CD8-positive, alpha-beta memory T cell (primary cell): ENCODE results near the gene CIB4. TPM values are rescaled to one million over a fixed set of nuclear protein-coding genes. Genes with fewer than 3 reads are reported as not detected.

Source experiments
- CTCF ChIA-PET: fragments of 350-600 bp; sonication (Branson Sonifier 250); formaldehyde crosslinking; loops from one replicate; lab custom pipeline; 2021; ENCODE audit warnings: antibody characterized with exemption; lab: Charles Lee
- POLR2A ChIA-PET: fragments of 350-600 bp; sonication (Branson Sonifier 250); formaldehyde crosslinking; loops from one replicate; lab custom pipeline; 2021; ENCODE audit warnings: antibody characterized with exemption; lab: Charles Lee
- DNase-seq, 5 donors: peaks; one replicate each; pipeline versions ENCODE4 v3.0.0 to v3.0.0-alpha.2; 2020 to 2022; ENCODE audit warnings: mixed read lengths in 1 of 5
- H3K27ac ChIP-seq: one replicate; pipeline ENCODE4 v1.7.0; 2013; ENCODE audit warnings: low read depth, mild to moderate bottlenecking, low read length, moderate library complexity
- H3K27me3 ChIP-seq: 2 replicates; pipeline ENCODE4 v1.7.0; 2013; ENCODE audit warnings: low read length, mild to moderate bottlenecking; ENCODE audit not compliant: insufficient read depth, poor library complexity, severe bottlenecking
- H3K36me3 ChIP-seq: 2 replicates; pipeline ENCODE4 v1.7.0; 2013; ENCODE audit warnings: mild to moderate bottlenecking, low read length, moderate library complexity; ENCODE audit not compliant: insufficient read depth
- H3K4me1 ChIP-seq: 2 replicates; pipeline ENCODE4 v1.7.0; 2013; ENCODE audit warnings: mild to moderate bottlenecking, low read length, moderate library complexity; ENCODE audit not compliant: insufficient read depth
- H3K4me3 ChIP-seq: 2 replicates; pipeline ENCODE4 v1.7.0; 2013; ENCODE audit warnings: mild to moderate bottlenecking, low read length
- H3K9me3 ChIP-seq: 2 replicates; pipeline ENCODE4 v1.7.0; 2013; ENCODE audit warnings: mild to moderate bottlenecking, low read length
- H3K27ac Mint-ChIP-seq, 8 donors: one replicate each; pipeline ENCODE4 v1.8.0; 2020 to 2021; ENCODE audit warnings: mixed read lengths in 8 of 8, mild to moderate bottlenecking in 6 of 8, inconsistent platforms in 3 of 8, moderate library complexity in 3 of 8
- H3K27me3 Mint-ChIP-seq, 2 donors: one replicate each; pipeline ENCODE4 v1.8.0; 2020 to 2021; ENCODE audit warnings: mixed read lengths in 2 of 2, mild to moderate bottlenecking in 1 of 2, moderate library complexity in 1 of 2
- H3K36me3 Mint-ChIP-seq, 3 donors: one replicate each; pipeline ENCODE4 v1.8.0; 2020 to 2021; ENCODE audit warnings: mixed read lengths in 3 of 3, inconsistent platforms in 1 of 3, mild to moderate bottlenecking in 1 of 3
- H3K4me1 Mint-ChIP-seq, 3 donors: one replicate each; pipeline ENCODE4 v1.8.0; 2020 to 2021; ENCODE audit warnings: mixed read lengths in 3 of 3, inconsistent platforms in 1 of 3, mild to moderate bottlenecking in 1 of 3
- H3K4me3 Mint-ChIP-seq, 7 donors: one replicate each; pipeline ENCODE4 v1.8.0; 2020 to 2021; ENCODE audit warnings: mixed read lengths in 7 of 7, mild to moderate bottlenecking in 6 of 7, moderate library complexity in 4 of 7, inconsistent platforms in 2 of 7
- H3K9me3 Mint-ChIP-seq, 5 donors: one replicate each; pipeline ENCODE4 v1.8.0; 2020 to 2022; ENCODE audit warnings: mixed read lengths in 5 of 5, mild to moderate bottlenecking in 3 of 5, moderate library complexity in 2 of 5, inconsistent platforms in 1 of 5
- polyA plus RNA-seq: library from polyadenylated mRNA; unstranded; fragments of 300-500 nt; fragmentation: Illumina TruSeq; gene quantifications from one replicate; pipeline ENCODE4 v1.2.3, GENCODE V29; 2021
- total RNA-seq, 2 experiments: library from RNA; stranded (reverse); gene quantifications; one replicate each; pipeline ENCODE4 v1.2.3, GENCODE V29; 2021

CIB4 gene
- total and polyA plus RNA-seq, 3 experiments from 2014 or later, result not detected

GRCh38 chr2:26573241-26573925 lies 67.8 kb downstream of the CIB4 start:
- Histone ChIP-seq H3K36me3 (no peaks in the 10 kb centered on the region), H3K4me3 (no peak overlapping the region), H3K9me3 (no peaks in the 10 kb centered on the region), H3K4me1 (no peaks in the 10 kb centered on the region), H3K27me3 (no peaks in the 10 kb centered on the region), H3K27ac (no peak overlapping the region)
- Mint-ChIP-seq H3K27ac (peak overlapping the region in 1 of 8 donors; percentile 23), H3K27me3 (peaks cover 13 to 50% of the 10 kb centered on the region in 2 donors), H3K4me3 (no peak overlapping the region), H3K36me3 (no peaks in the 10 kb centered on the region), H3K4me1 (peaks cover 0 to 4% (median 2%) of the 10 kb centered on the region in 3 donors), H3K9me3 (no peaks in the 10 kb centered on the region)
- CTCF ChIA-PET, result no interaction called here
- POLR2A ChIA-PET, result no interaction called here
- no peak for DNase-seq

- Mint-ChIP-seq H3K4me3 (no peak overlapping the region), H3K4me1 (peaks cover 0 to 1% (median under 1%) of the 10 kb centered on the region in 3 donors), H3K9me3 (no peaks in the 10 kb centered on the region), H3K27ac (no peak overlapping the region), H3K36me3 (no peaks in the 10 kb centered on the region), H3K27me3 (peaks cover 15 to 56% of the 10 kb centered on the region in 2 donors)
- Histone ChIP-seq H3K4me1 (no peaks in the 10 kb centered on the region), H3K27ac (no peak overlapping the region), H3K9me3 (no peaks in the 10 kb centered on the region), H3K27me3 (no peaks in the 10 kb centered on the region), H3K4me3 (no peak overlapping the region), H3K36me3 (no peaks in the 10 kb centered on the region)
- no peak for DNase-seq
- ChIA-PET CTCF (no interaction called here), POLR2A (no interaction called here)
Observed at GRCh38 chr2:26572591-26572990, 68.6 kb downstream of the CIB4 start.

- Mint-ChIP-seq H3K4me1 (no peaks in the 10 kb centered on the region), H3K27me3 (peaks cover 15 to 58% of the 10 kb centered on the region in 2 donors), H3K27ac (no peak overlapping the region), H3K4me3 (no peak overlapping the region), H3K36me3 (no peaks in the 10 kb centered on the region), H3K9me3 (no peaks in the 10 kb centered on the region)
- Histone ChIP-seq H3K36me3 (no peaks in the 10 kb centered on the region), H3K27me3 (no peaks in the 10 kb centered on the region), H3K9me3 (no peaks in the 10 kb centered on the region), H3K4me1 (no peaks in the 10 kb centered on the region), H3K27ac (no peak overlapping the region), H3K4me3 (no peak overlapping the region)
- CTCF ChIA-PET, result no interaction called here
- DNase-seq, result no peak
- POLR2A ChIA-PET, result no interaction called here
Observed at GRCh38 chr2:26571316-26571715, 69.8 kb downstream of the CIB4 start.

- no peak overlapping the region for H3K27ac ChIP-seq
- Mint-ChIP-seq H3K4me3 (no peak overlapping the region), H3K27ac (no peak overlapping the region), H3K9me3 (no peaks in the 10 kb centered on the region), H3K27me3 (peaks cover 18 to 65% of the 10 kb centered on the region in 2 donors), H3K4me1 (no peaks in the 10 kb centered on the region), H3K36me3 (no peaks in the 10 kb centered on the region)
- no peak overlapping the region for H3K4me3 ChIP-seq
- no peaks in the 10 kb centered on the region for H3K36me3 ChIP-seq
- DNase-seq, result no peak
- H3K27me3 ChIP-seq, result no peaks in the 10 kb centered on the region
- POLR2A ChIA-PET, result no interaction called here
- H3K9me3 ChIP-seq, result no peaks in the 10 kb centered on the region
- H3K4me1 ChIP-seq, result no peaks in the 10 kb centered on the region
- CTCF ChIA-PET, result no interaction called here
Observed at GRCh38 chr2:26570083-26570430, 71.1 kb downstream of the CIB4 start.

GRCh38 chr2:26569216-26570082 lies 71.7 kb downstream of the CIB4 start:
- no peaks in the 10 kb centered on the region for H3K4me1 Mint-ChIP-seq
- H3K9me3 Mint-ChIP-seq, result no peaks in the 10 kb centered on the region
- no peaks in the 10 kb centered on the region for H3K36me3 Mint-ChIP-seq
- Histone ChIP-seq H3K27ac (no peak overlapping the region), H3K36me3 (no peaks in the 10 kb centered on the region), H3K9me3 (no peaks in the 10 kb centered on the region), H3K4me1 (no peaks in the 10 kb centered on the region), H3K4me3 (no peak overlapping the region), H3K27me3 (peaks cover 3% of the 10 kb centered on the region)
- no peak for DNase-seq
- H3K27ac Mint-ChIP-seq, result no peak overlapping the region
- ChIA-PET POLR2A (no interaction called here), CTCF (no interaction called here)
- no peak overlapping the region for H3K4me3 Mint-ChIP-seq
- peaks cover 19 to 66% of the 10 kb centered on the region in 2 donors for H3K27me3 Mint-ChIP-seq

- Histone ChIP-seq H3K4me1 (no peaks in the 10 kb centered on the region), H3K27me3 (peaks cover 13% of the 10 kb centered on the region), H3K4me3 (no peak overlapping the region), H3K9me3 (no peaks in the 10 kb centered on the region), H3K36me3 (no peaks in the 10 kb centered on the region), H3K27ac (no peak overlapping the region)
- no peak for DNase-seq
- Mint-ChIP-seq H3K4me1 (peaks cover under 1 to 1% (median 1%) of the 10 kb centered on the region in 3 donors), H3K27me3 (peaks cover 20 to 70% of the 10 kb centered on the region in 2 donors), H3K9me3 (no peaks in the 10 kb centered on the region), H3K36me3 (no peaks in the 10 kb centered on the region), H3K4me3 (no peak overlapping the region), H3K27ac (no peak overlapping the region)
- POLR2A ChIA-PET, result no interaction called here
- CTCF ChIA-PET, result interaction anchor here (1.2 to 1.9 kb wide), 2 partner anchors 8 to 10 kb away, joined by 3 to 8 read pairs; no protein-coding TSS in a partner anchor
Observed at GRCh38 chr2:26568076-26568890, 72.9 kb downstream of the CIB4 start.

GRCh38 chr2:26567534-26567933 lies 73.6 kb downstream of the CIB4 start:
- H3K36me3 ChIP-seq, result no peaks in the 10 kb centered on the region
- no peaks in the 10 kb centered on the region for H3K4me1 ChIP-seq
- no peak overlapping the region for H3K27ac ChIP-seq
- no peaks in the 10 kb centered on the region for H3K9me3 ChIP-seq
- POLR2A ChIA-PET, result no interaction called here
- peaks cover 3 to 9% (median 5%) of the 10 kb centered on the region in 3 donors for H3K4me1 Mint-ChIP-seq
- CTCF ChIA-PET, result interaction anchor here (1.2 to 1.9 kb wide), 2 partner anchors 9 to 11 kb away, joined by 3 to 8 read pairs; no protein-coding TSS in a partner anchor
- no peak overlapping the region for H3K27ac Mint-ChIP-seq
- H3K9me3 Mint-ChIP-seq, result no peaks in the 10 kb centered on the region
- H3K36me3 Mint-ChIP-seq, result no peaks in the 10 kb centered on the region
- H3K4me3 Mint-ChIP-seq, result no peak overlapping the region
- no peak for DNase-seq
- peaks cover 23 to 71% of the 10 kb centered on the region in 2 donors for H3K27me3 Mint-ChIP-seq
- no peak overlapping the region for H3K4me3 ChIP-seq
- H3K27me3 ChIP-seq, result peaks cover 14% of the 10 kb centered on the region
